ENCODE results near the gene TPM2. TPM values are rescaled to one million over a fixed set of nuclear protein-coding genes. Genes with fewer than 3 reads are reported as not detected.
A peak's percentile ranks its signal among the peaks of the same experiment; 100 is the strongest.

The TPM2 gene
- total RNA-seq, 1 donor from 2014 or later = 188 TPM

DNA sequence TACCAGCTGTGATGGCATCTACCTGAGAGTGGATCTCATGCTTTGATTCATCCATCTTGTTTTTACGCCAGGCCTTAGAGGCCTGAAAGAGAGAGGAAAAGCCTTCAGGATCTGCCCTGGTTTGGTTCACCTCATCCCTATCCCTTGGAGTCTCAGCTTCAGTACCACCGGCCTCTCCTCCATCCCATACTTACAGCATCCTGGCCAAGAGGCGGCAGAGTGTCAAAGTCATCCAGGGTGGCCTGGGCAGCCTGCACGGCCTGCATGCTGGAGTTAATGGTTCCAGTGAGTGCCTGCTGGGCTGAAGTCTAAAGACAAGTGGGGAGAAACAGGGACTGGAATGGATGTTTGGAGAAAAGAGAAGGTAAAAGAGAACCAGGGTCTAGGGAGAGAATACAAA is 29.8 kb upstream of the TPM2 start:
- no peaks in the 10 kb centered on the region for H3K36me3 Mint-ChIP-seq (ENCODE audit: unreplicated experiment)
- no peak overlapping the region for H3K4me3 Mint-ChIP-seq (ENCODE audit: unreplicated experiment)
- no peak for DNase-seq
- no peaks in the 10 kb centered on the region for H3K4me1 Mint-ChIP-seq (ENCODE audit: low read depth, unreplicated experiment)
- H3K27ac Mint-ChIP-seq (ENCODE audit: unreplicated experiment) = no peak overlapping the region
- TF ChIP-seq CTCF (IDR thresholded peaks at IDR 0.05; ENCODE audit: partially characterized antibody, unreplicated experiment) = no peak
- peaks cover 5% of the 10 kb centered on the region for H3K27me3 Mint-ChIP-seq (ENCODE audit: unreplicated experiment)
- H3K9me3 Mint-ChIP-seq (ENCODE audit: unreplicated experiment) = no peaks in the 10 kb centered on the region

- DNase-seq = no peak
- H3K36me3 Mint-ChIP-seq (ENCODE audit: unreplicated experiment) = no peaks in the 10 kb centered on the region
- H3K9me3 Mint-ChIP-seq (ENCODE audit: unreplicated experiment) = no peaks in the 10 kb centered on the region
- no peak overlapping the region for H3K4me3 Mint-ChIP-seq (ENCODE audit: unreplicated experiment)
- TF ChIP-seq CTCF (IDR thresholded peaks at IDR 0.05; ENCODE audit: partially characterized antibody, unreplicated experiment) = no peak
- H3K27me3 Mint-ChIP-seq (ENCODE audit: unreplicated experiment) = peaks cover 5% of the 10 kb centered on the region
- H3K4me1 Mint-ChIP-seq (ENCODE audit: low read depth, unreplicated experiment) = no peaks in the 10 kb centered on the region
- no peak overlapping the region for H3K27ac Mint-ChIP-seq (ENCODE audit: unreplicated experiment)
Observed at GRCh38 chr9:35718721-35719511, 29.2 kb upstream of the TPM2 start.

DNA sequence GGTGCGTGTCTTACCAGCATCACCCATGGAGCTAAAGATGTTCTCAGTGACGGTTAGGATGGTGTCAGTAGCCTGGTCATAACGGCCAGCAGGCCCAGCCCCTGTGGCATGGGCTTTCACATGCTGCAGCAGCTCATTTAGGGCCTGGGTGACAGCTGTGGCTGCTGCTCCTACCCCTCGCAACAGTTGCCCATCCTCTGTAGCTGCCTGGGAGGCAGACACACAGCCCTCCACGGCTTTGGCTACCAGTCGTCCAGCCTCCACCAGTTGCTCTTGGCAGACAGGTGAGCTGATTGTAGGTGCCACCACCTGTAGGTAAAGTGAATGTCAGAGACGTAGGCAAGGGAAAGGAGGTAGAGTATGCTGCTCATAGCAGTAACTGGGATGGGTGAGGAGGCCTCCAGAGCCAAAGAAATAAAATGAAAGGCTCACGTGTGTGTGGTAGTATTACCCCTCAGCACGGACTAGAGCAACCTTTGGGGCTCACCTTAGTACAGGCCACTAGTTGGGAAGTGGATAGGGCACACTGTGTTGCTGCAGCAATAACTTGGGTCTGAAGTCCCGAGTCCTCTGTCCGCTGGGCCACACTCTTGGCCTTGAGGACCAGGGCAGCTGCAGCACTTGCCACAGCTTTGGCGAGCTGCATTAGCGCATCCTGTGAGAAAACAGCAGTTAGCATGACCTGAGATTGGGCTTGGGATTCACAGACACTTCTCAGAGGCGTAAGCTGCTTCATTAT is 27.6 kb upstream of the TPM2 start:
- Mint-ChIP-seq H3K36me3 (ENCODE audit: unreplicated experiment) (no peaks in the 10 kb centered on the region), H3K9me3 (ENCODE audit: unreplicated experiment) (no peaks in the 10 kb centered on the region), H3K4me3 (ENCODE audit: unreplicated experiment) (no peak overlapping the region), H3K27me3 (ENCODE audit: unreplicated experiment) (peaks cover 6% of the 10 kb centered on the region), H3K4me1 (ENCODE audit: low read depth, unreplicated experiment) (no peaks in the 10 kb centered on the region), H3K27ac (ENCODE audit: unreplicated experiment) (no peak overlapping the region)
- no peak for TF ChIP-seq CTCF (IDR thresholded peaks at IDR 0.05; ENCODE audit: partially characterized antibody, unreplicated experiment)
- no peak for DNase-seq

- no peak for TF ChIP-seq CTCF (IDR thresholded peaks at IDR 0.05; ENCODE audit: partially characterized antibody, unreplicated experiment)
- Mint-ChIP-seq H3K4me1 (ENCODE audit: low read depth, unreplicated experiment) (no peaks in the 10 kb centered on the region), H3K9me3 (ENCODE audit: unreplicated experiment) (no peaks in the 10 kb centered on the region), H3K4me3 (ENCODE audit: unreplicated experiment) (no peak overlapping the region), H3K27me3 (ENCODE audit: unreplicated experiment) (peaks cover 4% of the 10 kb centered on the region), H3K36me3 (ENCODE audit: unreplicated experiment) (no peaks in the 10 kb centered on the region), H3K27ac (ENCODE audit: unreplicated experiment) (peak overlapping the region; percentile 31)
- no peak for DNase-seq
Observed at GRCh38 chr9:35716230-35716629, 26.5 kb upstream of the TPM2 start.

All from glutamatergic neuron (in vitro differentiated cells).